ENCODE measurements around the gene RGL1. TPM values are rescaled to one million over a fixed set of nuclear protein-coding genes. Genes with fewer than 3 reads are reported as not detected.

RGL1 gene
- total RNA-seq, 4 donors from 2014 or later = 11.6 to 22.5 (median 15.0) TPM

GRCh38 chr1:183872403-183872802, 67.5 kb downstream of the RGL1 start:
- TF ChIP-seq CTCF (IDR thresholded peaks at IDR 0.05) (no peak), POLR2A (IDR thresholded peaks at IDR 0.05) (no peak)
- intact Hi-C loops (cut with DNase I; ENCODE audit: low total_unique reads) = no loop called here
- no peak for DNase-seq (ENCODE audit: low spot score in 2 of 2)
- no peak overlapping the region for H3K4me3 ChIP-seq (ENCODE audit: low read depth, poor library complexity, severe bottlenecking)
- WGBS, 2 donors = 40 to 48% methylated on average over 3 of the region's 3 CpGs

- intact Hi-C loops (cut with DNase I; ENCODE audit: low total_unique reads) = no loop called here
- H3K4me3 ChIP-seq (ENCODE audit: low read depth, poor library complexity, severe bottlenecking) = no peak overlapping the region
- 53 to 61% methylated on average over 3 of the region's 3 CpGs for WGBS, 2 donors
- TF ChIP-seq POLR2A (IDR thresholded peaks at IDR 0.05) = no peak
- TF ChIP-seq CTCF (IDR thresholded peaks at IDR 0.05) = no peak
- no peak for DNase-seq (ENCODE audit: low spot score in 2 of 2)
Measured at GRCh38 chr1:183873642-183874041, 68.7 kb downstream of the RGL1 start.

- H3K4me3 ChIP-seq (ENCODE audit: low read depth, poor library complexity, severe bottlenecking) = no peak overlapping the region
- TF ChIP-seq CTCF (IDR thresholded peaks at IDR 0.05) (no peak), POLR2A (IDR thresholded peaks at IDR 0.05) (no peak)
- DNase-seq (ENCODE audit: low spot score in 2 of 2) = no peak
- intact Hi-C loops (cut with DNase I; ENCODE audit: low total_unique reads) = no loop called here
- WGBS, 2 donors = 20 to 25% methylated on average over 4 of the region's 4 CpGs
Measured at GRCh38 chr1:183876309-183876708, 71.4 kb downstream of the RGL1 start.

- TF ChIP-seq CTCF (IDR thresholded peaks at IDR 0.05) = no peak
- no peak for TF ChIP-seq POLR2A (IDR thresholded peaks at IDR 0.05)
- no peak overlapping the region for H3K4me3 ChIP-seq (ENCODE audit: low read depth, poor library complexity, severe bottlenecking)
- WGBS, 2 donors = 21 to 24% methylated on average over 10 of the region's 10 CpGs
- intact Hi-C loops (cut with DNase I; ENCODE audit: low total_unique reads) = no loop called here
- peak; percentile 58 to 87 for DNase-seq (ENCODE audit: low spot score in 2 of 2)
Measured at GRCh38 chr1:183877053-183877720, 72.3 kb downstream of the RGL1 start.

GRCh38 chr1:183879494-183879893, 74.6 kb downstream of the RGL1 start:
- 60 to 63% methylated on average over 2 of the region's 2 CpGs for WGBS, 2 donors
- no peak for TF ChIP-seq CTCF (IDR thresholded peaks at IDR 0.05)
- DNase-seq (ENCODE audit: low spot score in 2 of 2) = no peak
- no peak overlapping the region for H3K4me3 ChIP-seq (ENCODE audit: low read depth, poor library complexity, severe bottlenecking)
- intact Hi-C loops (cut with DNase I; ENCODE audit: low total_unique reads) = no loop called here

GRCh38 chr1:183879966-183880365, 75.0 kb downstream of the RGL1 start:
- intact Hi-C loops (cut with DNase I; ENCODE audit: low total_unique reads) = no loop called here
- no peak for TF ChIP-seq CTCF (IDR thresholded peaks at IDR 0.05)
- TF ChIP-seq POLR2A (IDR thresholded peaks at IDR 0.05) = no peak
- no peak overlapping the region for H3K4me3 ChIP-seq (ENCODE audit: low read depth, poor library complexity, severe bottlenecking)
- WGBS, 2 donors = 69 to 78% methylated on average over 1 of the region's 1 CpG
- no peak for DNase-seq (ENCODE audit: low spot score in 2 of 2)

Measured in lower leg skin (tissue), 4 donors.